GM18520 (cell line): ENCODE data around the gene SGSM2.

Experiments used
- ATAC-seq: cut with Tn5 transposase; IDR thresholded peaks from one replicate; pipeline ENCODE4 v1.9.1; 2021; ENCODE audit not compliant: unreplicated experiment

SGSM2 gene

GRCh38 chr17:2397247-2398171 lies 60.2 kb downstream of the SGSM2 start:
- no peak for ATAC-seq

- ATAC-seq = no peak
These were observed 60.9 kb downstream of the SGSM2 start for GRCh38 chr17:2398182-2398581.

- ATAC-seq = no peak
These were observed 61.6 kb downstream of the SGSM2 start for GRCh38 chr17:2398655-2399571.

- peak; percentile 30 for ATAC-seq
These were observed 62.5 kb downstream of the SGSM2 start for GRCh38 chr17:2399572-2400473.

- no peak for ATAC-seq
These were observed 63.2 kb downstream of the SGSM2 start for GRCh38 chr17:2400474-2400866.

- peak; percentile 24 for ATAC-seq
These were observed 63.6 kb downstream of the SGSM2 start, which contains the start of gene MNT for GRCh38 chr17:2400877-2401425. TSS of gene MNT (minus strand) at chr17:2401060. CDS start at chr17:2400712, 348 bp downstream.

GRCh38 chr17:2401426-2402221 lies 64.3 kb downstream of the SGSM2 start:
- ATAC-seq = peak; percentile 36

- ATAC-seq = no peak
These were observed 65.2 kb downstream of the SGSM2 start for GRCh38 chr17:2402544-2402943.

- no peak for ATAC-seq
These were observed 65.7 kb downstream of the SGSM2 start for GRCh38 chr17:2403044-2403443.

GRCh38 chr17:2405247-2405926 lies 68.1 kb downstream of the SGSM2 start:
- no peak for ATAC-seq

- ATAC-seq = no peak
These were observed 69.1 kb downstream of the SGSM2 start for GRCh38 chr17:2406271-2406902.

GRCh38 chr17:2406903-2407790 lies 69.8 kb downstream of the SGSM2 start:
- no peak for ATAC-seq

GRCh38 chr17:2410951-2411350 lies 73.7 kb downstream of the SGSM2 start:
- no peak for ATAC-seq

GRCh38 chr17:2412561-2413021 lies 75.3 kb downstream of the SGSM2 start:
- no peak for ATAC-seq

- ATAC-seq = no peak
These were observed 77.3 kb downstream of the SGSM2 start for GRCh38 chr17:2414446-2415064.

- ATAC-seq = no peak
These were observed 77.8 kb downstream of the SGSM2 start for GRCh38 chr17:2415081-2415480.
